22Rv1 (cell line): ENCODE measurements around the gene BUD23.

Source experiments
- ZFX ChIP-seq: fragments of 450-650 bp; IDR thresholded peaks from 2 replicates; pipeline ENCODE4 v1.6.1; 2017; ENCODE audit warnings: antibody characterized with exemption, borderline replicate concordance
- TF ChIP-seq, protein P1 (sequence below): fragments of 450-650 bp; IDR thresholded peaks from 2 replicates; pipeline ENCODE4 v1.5.1; 2017; ENCODE audit warnings: mild to moderate bottlenecking

DNA sequence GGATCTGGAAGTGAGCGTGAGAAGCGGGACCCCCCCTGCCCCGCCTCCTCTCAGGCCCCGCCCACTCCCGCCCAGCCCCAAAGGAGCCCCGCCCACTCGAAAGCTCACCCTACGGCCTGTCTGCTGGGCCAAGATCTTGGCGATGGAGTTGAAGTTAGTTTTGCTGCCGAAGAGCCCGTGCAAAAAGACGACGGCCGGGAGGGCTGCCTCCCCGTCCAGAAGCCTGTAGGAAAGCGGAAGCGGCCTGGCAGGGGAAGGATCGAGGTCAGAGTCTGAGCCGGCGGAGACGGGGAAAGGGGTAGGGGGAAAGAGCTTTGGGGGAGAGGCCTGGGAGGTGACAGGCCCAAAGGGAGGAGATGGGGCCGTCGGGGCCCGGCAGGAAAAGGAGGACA is 54.8 kb downstream of the BUD23 start:
- TF ChIP-seq, protein P1, sequence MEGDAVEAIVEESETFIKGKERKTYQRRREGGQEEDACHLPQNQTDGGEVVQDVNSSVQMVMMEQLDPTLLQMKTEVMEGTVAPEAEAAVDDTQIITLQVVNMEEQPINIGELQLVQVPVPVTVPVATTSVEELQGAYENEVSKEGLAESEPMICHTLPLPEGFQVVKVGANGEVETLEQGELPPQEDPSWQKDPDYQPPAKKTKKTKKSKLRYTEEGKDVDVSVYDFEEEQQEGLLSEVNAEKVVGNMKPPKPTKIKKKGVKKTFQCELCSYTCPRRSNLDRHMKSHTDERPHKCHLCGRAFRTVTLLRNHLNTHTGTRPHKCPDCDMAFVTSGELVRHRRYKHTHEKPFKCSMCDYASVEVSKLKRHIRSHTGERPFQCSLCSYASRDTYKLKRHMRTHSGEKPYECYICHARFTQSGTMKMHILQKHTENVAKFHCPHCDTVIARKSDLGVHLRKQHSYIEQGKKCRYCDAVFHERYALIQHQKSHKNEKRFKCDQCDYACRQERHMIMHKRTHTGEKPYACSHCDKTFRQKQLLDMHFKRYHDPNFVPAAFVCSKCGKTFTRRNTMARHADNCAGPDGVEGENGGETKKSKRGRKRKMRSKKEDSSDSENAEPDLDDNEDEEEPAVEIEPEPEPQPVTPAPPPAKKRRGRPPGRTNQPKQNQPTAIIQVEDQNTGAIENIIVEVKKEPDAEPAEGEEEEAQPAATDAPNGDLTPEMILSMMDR = no peak
- no peak for TF ChIP-seq ZFX
